Subcutaneous adipose tissue (tissue), 4 donors: Measurements from ENCODE around the gene PVALEF. TPM values are rescaled to one million over a fixed set of nuclear protein-coding genes. Genes with fewer than 3 reads are reported as not detected.

Source experiments
- CTCF ChIP-seq: fragments of 450-650 bp; IDR thresholded peaks from one replicate; pipeline ENCODE4 v1.5.1; 2016; ENCODE audit warnings: low read depth, mild to moderate bottlenecking, control low read depth, antibody characterized with exemption, moderate library complexity
- total RNA-seq, 4 donors: library from RNA; depleted of rRNA; stranded (reverse); fragments of >200 nt; gene quantifications; one replicate each; pipeline ENCODE4 v1.1.0, GENCODE V29; 2016

Gene PVALEF
- total RNA-seq, 4 donors from 2014 or later: not detected

DNA sequence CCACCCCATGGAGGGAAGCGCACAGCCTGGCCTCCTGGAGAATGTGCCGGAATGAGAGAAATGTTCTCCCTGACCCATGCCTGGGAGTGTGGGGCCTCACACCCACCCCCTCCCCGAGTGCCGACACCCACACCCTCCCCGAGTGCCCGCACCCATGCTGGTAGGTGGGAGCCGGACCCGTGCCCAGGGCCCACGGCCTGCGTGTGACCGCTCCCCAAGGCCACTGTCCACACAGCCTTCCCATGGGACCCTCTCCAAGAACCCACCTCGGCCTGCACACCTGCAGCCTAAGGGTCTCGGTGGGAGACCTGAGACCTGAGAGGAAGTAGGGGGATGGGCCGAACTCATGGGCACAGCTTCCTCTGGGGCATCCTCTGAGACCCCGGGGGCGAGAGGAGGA is 3.3 kb upstream of the PVALEF start:
- TF ChIP-seq CTCF: no peak

GRCh38 chr17:81162491-81162890 is 2.8 kb upstream of the PVALEF start:
- no peak for TF ChIP-seq CTCF

- no peak for TF ChIP-seq CTCF
These were observed 2.1 kb upstream of the PVALEF start for GRCh38 chr17:81163051-81163695.

DNA sequence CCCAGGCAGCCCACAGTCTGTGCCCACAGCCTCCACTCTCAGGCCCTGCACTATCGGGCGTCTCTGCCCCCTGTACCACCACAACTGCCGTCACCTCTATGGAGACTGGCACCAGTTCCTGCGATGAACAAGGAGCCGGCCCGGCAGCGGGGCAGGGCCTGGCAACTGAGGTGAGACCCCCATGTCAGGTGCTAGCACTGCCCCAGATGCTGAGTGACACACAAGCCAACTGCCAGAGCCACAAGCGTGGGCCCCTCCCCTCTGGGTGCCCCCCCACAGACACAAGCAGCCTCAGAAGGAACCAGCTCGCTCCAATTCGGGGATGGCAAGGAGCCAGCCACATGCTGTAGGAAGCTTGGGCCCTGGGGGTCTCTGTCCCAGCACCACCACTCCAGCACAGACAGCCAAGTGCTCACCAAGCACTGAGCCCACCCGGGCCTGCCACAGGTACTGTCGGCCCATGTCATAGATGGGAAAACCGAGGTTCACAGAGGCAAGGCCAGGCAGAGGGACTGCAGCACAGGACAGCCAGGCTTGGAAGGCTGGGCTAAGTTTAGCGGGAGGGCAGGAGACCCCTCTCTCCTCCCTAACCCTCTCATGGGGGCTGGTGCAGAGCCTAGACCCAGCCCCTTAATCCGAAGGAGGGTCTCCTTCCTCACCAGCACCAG is 1.5 kb upstream of the PVALEF start:
- no peak for TF ChIP-seq CTCF

DNA sequence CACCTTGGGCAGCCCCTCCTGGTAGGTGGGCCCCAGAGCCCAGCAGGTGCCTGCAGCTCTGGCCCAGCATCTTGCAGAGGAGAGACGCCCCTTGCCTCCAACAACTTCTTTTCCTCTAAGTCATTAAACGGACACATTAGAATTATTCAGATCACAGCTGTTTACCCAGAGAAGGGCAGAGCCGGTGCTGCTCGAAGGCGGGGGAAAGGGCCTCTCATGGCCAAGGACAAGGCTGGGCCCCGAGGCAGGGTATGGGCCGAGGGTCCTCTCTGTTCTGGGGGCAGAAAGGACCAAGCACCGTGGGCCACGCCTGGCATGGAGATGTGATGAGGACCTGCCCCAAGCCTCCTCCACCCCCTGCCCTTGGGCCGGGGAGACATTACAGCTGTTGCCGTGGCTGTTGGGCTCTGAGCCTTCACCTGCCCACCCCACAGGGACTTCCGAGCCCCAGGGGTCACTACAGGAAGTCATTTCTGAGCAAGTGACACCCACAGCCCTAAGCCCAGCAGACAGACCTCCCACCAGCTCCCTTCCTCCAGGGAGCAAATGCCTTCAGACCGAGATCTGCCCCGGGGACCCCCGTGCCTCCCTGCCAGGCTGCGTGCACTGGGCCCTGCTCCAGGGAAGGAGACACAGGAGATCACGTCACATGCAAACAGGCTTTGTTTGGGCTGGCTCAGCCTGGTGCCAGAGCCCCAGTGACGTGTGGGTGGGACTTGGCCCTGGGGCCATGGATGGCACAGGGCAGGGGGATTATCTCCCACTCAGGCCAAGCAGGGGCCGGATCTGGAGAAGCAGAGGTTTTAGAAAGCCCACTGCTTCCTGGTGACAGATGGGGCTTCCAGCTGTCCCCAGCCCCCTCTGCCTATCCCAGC is 699 bp upstream of the PVALEF start:
- no peak for TF ChIP-seq CTCF

DNA sequence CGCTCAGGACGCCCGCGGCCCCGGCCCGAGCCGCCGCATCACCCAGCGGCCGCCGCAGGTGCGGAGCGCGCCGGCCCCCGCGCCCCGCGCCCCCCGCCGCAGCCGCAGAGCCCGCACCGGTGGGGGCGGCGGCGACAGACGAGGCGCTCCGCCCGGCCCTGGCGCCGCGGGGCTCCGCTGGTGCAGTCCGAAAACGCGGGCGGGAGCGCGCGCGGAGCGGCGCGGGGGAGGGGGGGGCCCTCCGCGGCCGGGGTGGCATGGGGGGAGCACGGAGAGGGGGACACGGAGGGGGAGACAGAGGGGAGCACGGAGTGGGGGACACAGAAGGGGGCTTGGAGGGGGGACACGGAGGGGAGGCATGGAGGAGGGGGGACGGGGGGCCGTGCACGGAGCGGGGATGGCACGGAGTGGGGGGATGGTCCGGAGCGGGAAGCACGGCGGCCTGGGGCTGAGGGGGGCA is 756 bp downstream of the PVALEF start, which contains the start of gene AATK:
AATK (minus strand) TSS at position 189 of the 460 bp plus-strand sequence. CDS start 229 bp downstream, outside the sequence.
- TF ChIP-seq CTCF: no peak

DNA sequence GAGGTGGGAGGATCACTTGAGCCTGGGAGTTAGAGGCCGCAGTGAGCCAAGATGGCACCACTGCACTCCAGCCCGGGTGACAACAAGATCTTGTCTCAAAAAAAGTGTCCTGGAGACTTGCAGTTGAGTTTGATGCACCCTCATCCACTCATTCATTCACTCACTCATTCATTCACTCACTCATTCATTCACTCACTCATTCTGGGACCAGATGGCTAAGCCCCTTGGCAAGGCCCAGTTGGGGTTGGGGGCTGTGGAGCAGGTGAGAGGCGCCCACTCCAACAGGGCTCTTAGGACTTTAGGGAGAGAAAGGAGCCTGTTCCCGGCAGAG is 1.9 kb downstream of the PVALEF start:
- TF ChIP-seq CTCF: no peak
